HG03469 (cell line): ENCODE measurements around the gene ZNF536.

ENCODE experiments used
- ATAC-seq: cut with Tn5 transposase; IDR thresholded peaks from one replicate; pipeline ENCODE4 v1.9.1; 2021; ENCODE audit warnings: mild to moderate bottlenecking, moderate library complexity, moderate number of reproducible peaks; ENCODE audit not compliant: unreplicated experiment

Gene ZNF536

GRCh38 chr19:30593975-30594745 lies 222.0 kb downstream of the ZNF536 start:
- ATAC-seq = no peak

DNA sequence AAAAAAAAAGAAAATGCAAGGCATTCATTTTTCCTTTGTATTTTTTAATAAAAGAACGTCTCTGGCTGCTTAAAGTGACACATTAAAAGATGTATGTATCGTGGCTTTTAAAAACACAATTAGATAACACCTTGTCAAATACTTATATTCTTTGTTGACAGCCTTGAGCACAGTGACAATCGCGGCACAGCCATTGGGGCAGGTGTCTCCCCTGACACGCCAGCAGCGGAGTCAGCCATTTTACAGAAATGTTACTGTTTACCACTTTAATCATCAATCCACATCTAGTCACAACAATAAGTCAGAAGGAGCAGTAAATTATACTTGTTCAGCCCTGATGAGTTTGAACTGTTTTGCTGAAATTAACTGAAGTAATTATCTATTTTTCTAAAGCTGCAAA lies 224.1 kb downstream of the ZNF536 start:
- no peak for ATAC-seq

DNA sequence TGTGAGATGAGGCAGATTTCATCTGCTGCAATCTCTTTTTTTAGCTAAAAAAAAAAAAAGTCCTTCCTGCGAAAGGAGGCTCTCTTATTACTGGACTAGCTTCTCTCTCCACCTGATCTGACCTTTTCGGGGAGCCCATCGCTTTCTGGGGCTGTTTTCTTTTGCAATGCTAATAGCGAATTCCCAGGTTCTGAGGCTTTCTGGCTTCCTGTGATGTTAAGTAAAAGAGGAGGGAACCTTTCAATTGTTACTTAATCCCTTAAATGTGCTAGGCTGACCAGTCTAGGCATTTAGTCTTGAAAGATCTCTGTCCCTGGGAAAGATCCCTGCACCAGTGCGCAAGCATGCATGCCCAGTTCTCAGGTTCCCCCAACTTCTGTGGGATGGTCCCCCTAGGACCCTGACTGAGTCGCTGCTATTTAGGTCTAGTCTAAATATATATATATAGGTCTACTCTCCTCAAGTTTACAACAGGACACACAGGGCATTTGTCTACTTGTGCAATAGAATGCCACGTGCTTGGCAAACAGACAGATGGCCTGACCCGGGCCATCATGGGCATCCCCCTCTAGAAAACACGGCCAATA lies 224.7 kb downstream of the ZNF536 start:
- ATAC-seq = no peak

DNA sequence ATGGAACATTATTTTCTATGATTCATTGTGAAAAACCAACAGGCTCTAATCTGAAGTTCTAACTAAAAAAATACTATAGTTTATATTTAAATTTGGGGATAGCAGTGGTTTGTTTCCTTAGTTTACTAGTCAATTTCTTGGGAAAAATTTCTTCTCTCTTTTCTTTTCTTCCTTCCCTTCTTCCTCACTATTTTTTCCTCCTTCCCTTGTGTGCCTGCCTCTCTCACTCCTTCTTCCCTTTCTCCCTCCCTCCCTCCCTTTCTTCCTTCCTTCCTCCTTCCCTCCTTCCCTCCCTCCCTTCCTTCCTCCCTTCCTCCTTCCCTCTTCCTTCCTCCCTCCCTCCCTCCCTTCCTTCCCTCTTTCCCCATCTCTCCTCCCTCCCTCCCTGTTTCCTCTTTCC lies 226.5 kb downstream of the ZNF536 start:
- ATAC-seq = no peak

DNA sequence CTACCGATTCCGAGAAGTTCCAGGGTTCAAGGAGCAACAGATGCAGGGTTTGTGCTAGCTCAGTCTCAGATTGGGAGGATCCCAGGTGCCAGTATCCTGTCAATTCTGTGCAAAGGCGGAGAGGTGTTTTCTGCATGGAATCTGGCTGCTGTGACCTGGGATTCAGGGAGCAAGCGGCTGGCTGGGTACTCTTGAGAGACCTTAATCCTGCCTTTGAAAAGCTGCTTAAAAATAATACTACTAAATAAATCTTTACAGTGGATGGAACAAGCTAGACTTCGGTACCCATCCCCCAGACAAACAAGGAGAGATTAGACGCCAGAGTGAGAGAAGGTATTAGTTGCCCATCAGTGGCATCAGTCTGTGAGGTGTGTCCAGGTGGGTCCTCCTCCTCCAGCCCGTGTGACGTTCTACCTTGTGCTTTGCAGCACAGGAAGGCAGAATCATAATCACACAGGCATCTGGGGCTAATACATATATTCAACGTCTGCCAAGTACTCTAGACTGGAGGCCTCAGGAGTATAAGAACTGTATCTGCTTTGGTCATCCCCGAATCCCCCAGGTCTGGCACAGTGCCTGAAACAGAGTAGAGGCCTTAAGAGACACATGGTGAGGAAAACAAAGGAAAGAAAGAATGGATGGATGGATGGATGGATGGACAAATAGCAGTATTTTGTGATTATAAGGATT lies 230.6 kb downstream of the ZNF536 start:
- no peak for ATAC-seq

DNA sequence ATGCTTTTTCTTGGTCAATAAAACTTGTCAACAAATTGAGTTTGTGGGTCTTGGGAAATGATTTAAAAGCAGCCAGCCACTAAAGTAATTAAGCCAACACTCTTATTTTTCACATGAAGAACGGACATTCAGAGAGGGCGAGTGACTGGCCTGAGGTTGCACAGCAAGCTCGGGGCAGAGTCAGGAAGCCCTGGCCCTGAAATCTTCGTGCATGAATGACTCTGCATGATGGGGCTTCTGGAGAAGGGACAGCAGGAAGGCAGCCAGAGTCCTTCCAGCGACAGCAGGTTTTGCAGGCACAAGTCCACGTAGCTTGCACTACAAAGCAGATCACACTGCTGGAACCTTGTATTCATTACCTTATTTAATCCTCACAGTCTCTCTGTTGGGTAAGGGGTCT lies 232.5 kb downstream of the ZNF536 start:
- ATAC-seq = no peak

DNA sequence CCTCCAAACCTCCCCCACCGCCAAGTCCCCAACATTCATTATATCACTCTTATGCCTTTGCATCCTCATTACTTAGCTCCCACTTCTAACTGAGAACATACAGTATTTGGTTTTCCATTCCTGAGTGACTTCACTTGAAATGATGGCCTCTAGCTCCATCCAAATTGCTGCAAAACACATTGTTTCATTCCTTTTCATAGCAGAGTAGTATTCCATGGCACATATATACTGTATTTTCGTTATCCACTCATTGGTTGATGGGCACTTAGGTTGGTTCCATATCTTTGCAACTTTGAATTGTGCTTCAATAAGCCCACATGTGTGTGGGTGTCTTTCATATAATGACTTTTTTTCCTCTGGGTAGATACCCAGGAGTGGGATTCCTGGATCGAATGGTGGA lies 233.1 kb downstream of the ZNF536 start:
- ATAC-seq = no peak

DNA sequence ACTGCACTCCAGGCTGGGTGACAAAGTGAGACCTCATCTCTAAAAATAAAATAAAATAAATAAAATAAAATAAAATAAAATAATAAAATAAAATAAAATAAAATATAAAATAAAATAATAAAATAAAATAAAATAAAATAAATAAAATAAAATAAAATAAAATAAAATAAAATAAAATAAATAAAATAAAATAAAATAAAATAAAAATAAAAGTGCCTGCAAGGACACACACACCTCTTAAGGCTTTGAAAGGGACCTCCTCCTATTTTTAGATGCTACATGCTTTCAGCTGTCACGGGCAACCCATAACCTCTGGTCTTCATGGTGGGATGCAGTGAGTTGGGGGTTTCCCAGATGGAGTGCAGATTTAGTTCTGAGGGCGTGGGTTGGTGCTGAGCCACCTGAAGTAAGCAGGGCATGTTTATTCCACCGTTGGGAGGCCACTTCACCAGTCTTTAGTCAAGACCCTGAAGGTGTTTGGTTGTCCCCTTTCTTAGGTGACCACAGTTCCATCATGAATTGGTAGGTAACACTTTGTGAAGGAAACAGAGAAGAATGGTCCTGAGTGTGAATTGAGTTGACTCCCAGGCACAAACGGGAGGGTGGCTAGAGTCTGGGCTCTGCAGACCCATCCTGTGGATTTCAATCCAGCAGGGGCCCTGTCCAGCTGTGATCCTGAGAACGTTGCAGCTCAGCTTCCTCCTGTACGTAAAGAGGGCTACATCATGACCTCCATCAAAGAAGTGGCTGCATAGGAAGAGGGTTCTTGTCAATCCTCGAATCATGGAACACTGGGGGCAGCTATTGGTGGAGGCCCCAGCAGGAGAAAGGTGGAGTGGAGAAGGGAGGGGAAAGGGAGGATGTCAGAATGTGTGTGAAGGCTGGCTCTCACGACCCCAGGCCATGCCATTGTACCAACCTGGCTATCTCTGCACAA lies 234.2 kb downstream of the ZNF536 start:
- ATAC-seq = no peak
